Astrocyte of the spinal cord (primary cell): Measurements from ENCODE around the gene PAX6.

ENCODE experiments used
- DNase-seq: peaks from one replicate; pipeline ENCODE4 v3.0.0; 2011; ENCODE audit warnings: low read depth, low spot score
- H3K4me3 ChIP-seq: 2 replicates; pipeline ENCODE4 v1.5.1; 2011; ENCODE audit warnings: low read depth, mild to moderate bottlenecking, low read length, moderate library complexity
- in situ Hi-C: cut with HindIII; loops from 2 replicates; pipeline ENCODE4 v1.10.0; 2017; ENCODE audit warnings: low sequenced_read_pairs
- TF ChIP-seq, protein P1 (sequence below): IDR thresholded peaks from 2 replicates; pipeline ENCODE4 v1.5.1; 2012; ENCODE audit warnings: low read depth, mild to moderate bottlenecking, low read length, inconsistent platforms

Gene PAX6

DNA sequence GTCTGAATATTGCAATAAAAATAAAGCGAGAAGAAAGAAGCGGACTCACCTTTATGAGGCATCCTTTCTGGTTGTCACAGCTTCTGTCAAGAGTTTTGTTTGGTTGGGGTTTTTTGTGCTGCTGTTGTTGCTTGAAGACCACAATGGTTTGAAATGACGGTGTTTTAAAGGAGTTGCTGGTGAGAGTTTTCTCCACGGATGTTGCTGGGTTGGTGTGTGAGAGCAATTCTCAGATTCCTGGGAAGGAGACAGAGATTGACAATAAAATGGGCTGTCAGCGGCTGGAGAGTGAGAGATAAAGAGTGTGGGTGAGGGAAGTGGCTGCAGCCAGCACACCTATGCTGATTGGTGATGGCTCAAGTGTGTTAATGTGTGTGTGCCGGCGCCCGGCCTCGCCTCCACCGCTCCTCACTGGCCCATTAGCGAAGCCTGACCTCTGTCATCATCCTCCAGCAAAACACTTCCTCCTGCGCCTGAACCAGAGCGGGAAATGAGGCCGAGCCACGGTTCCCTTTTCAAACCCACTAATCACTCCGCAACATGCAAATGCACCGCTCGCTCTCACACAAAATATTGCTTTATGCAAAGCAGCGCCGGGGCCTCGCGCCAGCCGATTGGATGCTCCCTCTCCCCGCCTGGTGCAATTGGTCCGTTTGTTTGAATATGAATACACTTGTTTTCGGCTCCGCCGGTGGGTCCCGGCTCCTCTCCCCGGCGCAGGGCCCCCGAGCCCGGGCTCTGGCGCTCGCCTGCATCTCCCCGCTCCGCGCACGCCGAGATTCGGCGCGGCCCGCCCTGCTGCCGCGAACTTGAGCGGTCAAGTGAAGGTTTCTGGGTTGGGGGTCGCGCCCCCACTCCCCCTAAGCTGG is at the start of gene PAX6:
Gene PAX6, minus strand, starts transcription at position 544 of the 869 bp plus-strand sequence. CDS start 4,911 bp downstream, outside the sequence.
- H3K4me3 ChIP-seq = peak within 1 kb of the TSS; percentile 60
- TF ChIP-seq, protein P1, sequence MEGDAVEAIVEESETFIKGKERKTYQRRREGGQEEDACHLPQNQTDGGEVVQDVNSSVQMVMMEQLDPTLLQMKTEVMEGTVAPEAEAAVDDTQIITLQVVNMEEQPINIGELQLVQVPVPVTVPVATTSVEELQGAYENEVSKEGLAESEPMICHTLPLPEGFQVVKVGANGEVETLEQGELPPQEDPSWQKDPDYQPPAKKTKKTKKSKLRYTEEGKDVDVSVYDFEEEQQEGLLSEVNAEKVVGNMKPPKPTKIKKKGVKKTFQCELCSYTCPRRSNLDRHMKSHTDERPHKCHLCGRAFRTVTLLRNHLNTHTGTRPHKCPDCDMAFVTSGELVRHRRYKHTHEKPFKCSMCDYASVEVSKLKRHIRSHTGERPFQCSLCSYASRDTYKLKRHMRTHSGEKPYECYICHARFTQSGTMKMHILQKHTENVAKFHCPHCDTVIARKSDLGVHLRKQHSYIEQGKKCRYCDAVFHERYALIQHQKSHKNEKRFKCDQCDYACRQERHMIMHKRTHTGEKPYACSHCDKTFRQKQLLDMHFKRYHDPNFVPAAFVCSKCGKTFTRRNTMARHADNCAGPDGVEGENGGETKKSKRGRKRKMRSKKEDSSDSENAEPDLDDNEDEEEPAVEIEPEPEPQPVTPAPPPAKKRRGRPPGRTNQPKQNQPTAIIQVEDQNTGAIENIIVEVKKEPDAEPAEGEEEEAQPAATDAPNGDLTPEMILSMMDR = no peak
- peak; percentile 96 for DNase-seq
- in situ Hi-C loops = no loop called here

DNA sequence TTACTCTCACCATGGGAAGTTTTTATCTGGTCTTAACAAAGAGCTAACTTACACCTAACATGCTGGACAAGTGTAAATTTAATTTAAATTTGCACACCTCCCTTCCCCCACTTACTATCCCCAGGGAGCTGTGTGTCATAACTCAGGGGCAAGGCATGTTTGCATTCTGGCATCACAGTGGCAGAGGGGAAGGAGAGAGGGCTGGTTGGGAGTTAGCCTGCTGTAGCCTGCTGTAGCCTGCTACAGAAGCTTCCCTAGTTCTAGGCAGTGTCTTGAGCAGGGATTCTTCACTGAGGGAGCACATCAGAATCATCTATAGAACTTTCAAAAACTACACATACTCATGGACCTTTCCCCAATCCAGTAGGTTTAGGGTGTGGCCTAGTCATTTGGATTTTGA is 49.3 kb upstream of the PAX6 start:
- in situ Hi-C loops = no loop called here

DNA sequence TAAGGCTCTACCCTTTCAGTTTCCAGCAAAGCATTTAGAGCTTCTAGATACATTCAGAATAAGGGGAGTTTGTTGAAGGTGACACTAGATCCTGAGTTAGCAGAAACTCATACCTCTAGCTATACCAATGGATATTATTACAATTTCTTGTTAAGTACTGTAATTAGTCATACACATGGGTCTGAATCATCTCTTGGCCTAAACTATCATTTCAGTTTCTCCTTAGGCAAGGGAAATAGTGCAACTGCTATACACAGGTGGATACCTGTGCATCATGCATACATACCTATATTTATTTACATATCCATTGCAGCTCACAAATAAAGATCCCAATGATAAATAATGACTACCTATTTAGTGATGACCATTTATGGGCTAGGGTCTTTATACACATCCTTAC is 45.1 kb upstream of the PAX6 start:
- no peak for DNase-seq
- in situ Hi-C loops = no loop called here
- TF ChIP-seq, protein P1 = no peak

More for the DNA sequence above, 49.3 kb upstream of the PAX6 start:
- no peak overlapping the region for H3K4me3 ChIP-seq
- no peak for DNase-seq
- TF ChIP-seq, protein P1 = no peak

DNA sequence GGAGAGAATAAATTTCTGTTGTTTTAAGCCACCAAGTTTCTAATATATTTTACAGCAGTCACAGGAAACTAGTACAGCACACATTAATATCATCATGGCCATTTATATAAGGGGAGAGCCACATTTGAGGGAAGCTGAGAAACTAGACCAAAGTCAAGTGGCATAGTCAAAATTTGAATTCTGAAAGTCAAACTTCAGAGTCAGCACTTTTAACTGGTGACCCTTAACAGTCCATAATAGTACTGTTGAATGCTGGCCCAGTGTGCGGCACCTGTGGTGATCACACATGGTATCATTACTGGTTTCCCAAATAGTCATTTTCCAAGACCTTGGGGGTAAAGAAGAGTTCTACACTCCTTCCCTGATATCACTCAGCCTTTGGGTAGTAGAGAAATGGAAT is 44.3 kb upstream of the PAX6 start:
- TF ChIP-seq, protein P1 = no peak
- in situ Hi-C loops = no loop called here
- H3K4me3 ChIP-seq = no peak overlapping the region
- DNase-seq = no peak

More for the DNA sequence above, 45.1 kb upstream of the PAX6 start:
- no peak overlapping the region for H3K4me3 ChIP-seq

DNA sequence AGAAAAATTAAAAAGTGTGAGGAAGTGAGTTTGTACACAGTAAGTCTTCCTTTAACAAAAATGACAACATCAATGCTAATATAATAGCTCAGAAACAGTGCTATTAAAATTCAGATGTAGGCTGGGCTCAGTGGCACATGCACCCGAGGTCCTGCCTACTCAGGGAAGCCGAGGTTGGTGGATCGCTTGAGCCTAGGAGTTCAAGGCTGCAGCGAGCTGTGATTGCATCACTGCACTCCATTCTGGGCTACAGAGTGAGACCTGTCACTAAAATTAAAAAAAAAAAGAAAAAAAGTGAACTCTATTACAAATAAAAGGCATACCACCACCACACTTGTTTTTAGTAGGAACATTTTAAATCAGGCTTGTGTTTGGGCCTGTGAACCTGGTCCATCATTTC is 39.2 kb upstream of the PAX6 start:
- TF ChIP-seq, protein P1 = no peak
- no peak for DNase-seq
- no peak overlapping the region for H3K4me3 ChIP-seq
- in situ Hi-C loops = no loop called here

DNA sequence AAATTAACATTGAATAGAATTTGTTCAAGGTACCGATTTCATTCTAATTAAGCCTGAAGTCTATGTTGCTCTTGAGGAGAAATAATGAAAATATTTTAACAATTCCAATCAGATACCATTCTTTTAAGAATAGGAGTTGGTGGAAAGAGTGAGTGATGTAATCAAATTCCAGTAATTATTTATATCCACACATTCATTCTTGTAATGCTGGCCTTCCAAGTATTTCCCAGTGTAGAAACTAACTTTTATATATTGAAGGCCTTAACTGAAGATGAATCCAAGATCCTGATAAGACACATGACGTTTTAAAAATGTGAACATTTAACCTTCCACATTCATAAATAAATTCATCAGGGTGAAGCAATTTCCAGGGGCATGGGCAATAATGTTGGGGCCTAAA is 36.6 kb upstream of the PAX6 start:
- in situ Hi-C loops = no loop called here
- no peak for DNase-seq
- TF ChIP-seq, protein P1 = no peak
- no peak overlapping the region for H3K4me3 ChIP-seq
